ENCODE data around the gene CPSF4. TPM values are rescaled to one million over a fixed set of nuclear protein-coding genes. Genes with fewer than 3 reads are reported as not detected.

CPSF4 gene
- total RNA-seq, 4 donors from 2014 or later, result 34.3 to 77.9 (median 50.1) TPM

- Histone ChIP-seq H3K4me1 (peaks cover 0 to 15% (median 0%) of the 10 kb centered on the region in 4 donors), H3K4me3 (no peak overlapping the region), H3K27ac (no peak overlapping the region), H3K36me3 (peaks cover 0 to 100% (median 7%) of the 10 kb centered on the region in 3 donors), H3K9me3 (no peaks in the 10 kb centered on the region), H3K27me3 (no peaks in the 10 kb centered on the region)
- no peak for TF ChIP-seq EP300 (IDR thresholded peaks at IDR 0.05)
- no peak for TF ChIP-seq CTCF (IDR thresholded peaks at IDR 0.05)
- DNase-seq (ENCODE audit: low spot score in 2 of 2), result no peak
- WGBS, 2 donors, result 67 to 74% methylated on average over 5 to 6 of the region's 9 CpGs
Measured at GRCh38 chr7:99455874-99456273, 17.1 kb downstream of the CPSF4 start.

GRCh38 chr7:99456288-99456687, 17.5 kb downstream of the CPSF4 start:
- Histone ChIP-seq H3K4me3 (no peak overlapping the region), H3K36me3 (peaks cover 0 to 95% (median 7%) of the 10 kb centered on the region in 3 donors), H3K4me1 (peaks cover 0 to 19% (median 0%) of the 10 kb centered on the region in 4 donors), H3K27me3 (no peaks in the 10 kb centered on the region), H3K27ac (no peak overlapping the region), H3K9me3 (no peaks in the 10 kb centered on the region)
- no peak for TF ChIP-seq POLR2A (IDR thresholded peaks at IDR 0.05)
- TF ChIP-seq EP300 (IDR thresholded peaks at IDR 0.05), result no peak
- TF ChIP-seq CTCF (IDR thresholded peaks at IDR 0.05), result no peak
- WGBS, 2 donors, result 60 to 71% methylated on average over 13 of the region's 13 CpGs
- no peak for DNase-seq (ENCODE audit: low spot score in 2 of 2)

- Histone ChIP-seq H3K27ac (no peak overlapping the region), H3K4me3 (no peak overlapping the region), H3K4me1 (peaks cover 0 to 26% (median 0%) of the 10 kb centered on the region in 4 donors), H3K27me3 (no peaks in the 10 kb centered on the region), H3K36me3 (peaks cover 0 to 87% (median 7%) of the 10 kb centered on the region in 3 donors), H3K9me3 (no peaks in the 10 kb centered on the region)
- TF ChIP-seq EP300 (IDR thresholded peaks at IDR 0.05), result no peak
- TF ChIP-seq POLR2A (IDR thresholded peaks at IDR 0.05), result no peak
- no peak for TF ChIP-seq CTCF (IDR thresholded peaks at IDR 0.05)
- 75 to 80% methylated on average over 5 to 6 of the region's 6 CpGs for WGBS, 2 donors
- DNase-seq (ENCODE audit: low spot score in 2 of 2), result no peak
Measured at GRCh38 chr7:99457050-99457649, 18.4 kb downstream of the CPSF4 start.

- H3K27ac ChIP-seq, result no peak overlapping the region
- no peak for TF ChIP-seq EP300 (IDR thresholded peaks at IDR 0.05)
- no peak for TF ChIP-seq CTCF (IDR thresholded peaks at IDR 0.05)
- no peak for TF ChIP-seq POLR2A (IDR thresholded peaks at IDR 0.05)
- no peak for DNase-seq (ENCODE audit: low spot score in 2 of 2)
- peaks cover 0 to 87% (median 7%) of the 10 kb centered on the region in 3 donors for H3K36me3 ChIP-seq
- H3K4me1 ChIP-seq, result peaks cover 0 to 33% (median 0%) of the 10 kb centered on the region in 4 donors
- H3K4me3 ChIP-seq, result no peak overlapping the region
- H3K27me3 ChIP-seq, result no peaks in the 10 kb centered on the region
- WGBS, 2 donors, result 79 to 80% methylated on average over 25 of the region's 26 CpGs
- H3K9me3 ChIP-seq, result no peaks in the 10 kb centered on the region
Measured at GRCh38 chr7:99457650-99458493, 19.1 kb downstream of the CPSF4 start.

- H3K36me3 ChIP-seq, result peaks cover 0 to 87% (median 7%) of the 10 kb centered on the region in 3 donors
- WGBS, 2 donors, result 91 to 92% methylated on average over 8 of the region's 8 CpGs
- DNase-seq (ENCODE audit: low spot score in 2 of 2), result no peak
- H3K4me1 ChIP-seq, result peaks cover 0 to 45% (median 0%) of the 10 kb centered on the region in 4 donors
- no peaks in the 10 kb centered on the region for H3K27me3 ChIP-seq
- TF ChIP-seq CTCF (IDR thresholded peaks at IDR 0.05) (peak in 1 of 5 experiments; percentile 6), POLR2A (IDR thresholded peaks at IDR 0.05) (no peak)
- H3K4me3 ChIP-seq, result no peak overlapping the region
- H3K27ac ChIP-seq, result no peak overlapping the region
- no peaks in the 10 kb centered on the region for H3K9me3 ChIP-seq
Measured at GRCh38 chr7:99459087-99459486, 20.3 kb downstream of the CPSF4 start.

All from tibial nerve (tissue), 4 donors.